Measurements from ENCODE around the gene PATJ. TPM values are rescaled to one million over a fixed set of nuclear protein-coding genes. Genes with fewer than 3 reads are reported as not detected.

PATJ gene
- total and polyA plus RNA-seq, 2 experiments from 2014 or later, result 35.3 to 68.4 TPM

DNA sequence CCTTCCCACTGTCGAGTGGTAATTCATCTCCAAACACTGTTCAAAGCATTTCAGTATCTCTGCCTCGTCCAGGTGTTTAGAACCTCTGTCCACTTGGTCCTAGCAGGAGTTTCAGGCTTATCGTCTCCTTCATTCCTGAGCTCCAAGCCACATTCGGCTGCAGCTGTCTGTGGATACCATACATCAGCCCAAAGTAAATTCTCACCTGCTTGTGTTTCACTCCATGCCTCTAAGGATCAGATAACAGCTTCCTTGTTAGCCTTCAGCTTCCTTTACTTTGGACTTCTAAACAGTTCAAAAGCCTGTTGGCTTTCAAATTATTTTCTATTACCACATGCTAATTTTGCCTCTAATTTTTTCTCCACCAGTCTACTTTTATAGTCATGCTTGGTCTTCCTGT, 233.4 kb downstream of the PATJ start (continued):
- no peak for TF ChIP-seq ZNF462 (CRISPR knock-in tag; IDR thresholded peaks at IDR 0.05)
- TF ChIP-seq ETS1 (IDR thresholded peaks at IDR 0.05), result no peak
- no peak for TF ChIP-seq EZH2phosphoT487 (IDR thresholded peaks at IDR 0.05; ENCODE audit: unreplicated experiment)
- no peak for TF ChIP-seq CTCF (conservative IDR thresholded peaks at IDR 0.05; ENCODE audit: low read depth in 2 of 2)
- no peak for TF ChIP-seq JUNB (IDR thresholded peaks at IDR 0.05; ENCODE audit: unreplicated experiment)
- no peak for TF ChIP-seq ZNF114 (CRISPR knock-in tag; IDR thresholded peaks at IDR 0.05)
- TF ChIP-seq REST (IDR thresholded peaks at IDR 0.05; ENCODE audit: unreplicated experiment), result no peak
